ENCODE measurements around the gene MST1R. TPM values are rescaled to one million over a fixed set of nuclear protein-coding genes. Genes with fewer than 3 reads are reported as not detected.
"Not testable (repeated sequence)": the region's sequence is repeated elsewhere in the genome, so short reads cannot be mapped to it uniquely, and the experiment has no call there.

MST1R gene
- total and polyA plus RNA-seq, 2 experiments from 2014 or later: 3.7 to 3.9 TPM

- no peak overlapping the region for H2AFZ ChIP-seq
- no peak overlapping the region for H3K27ac ChIP-seq (ENCODE audit: low read depth)
- no peak overlapping the region for H3K4me3 ChIP-seq
- Mint-ChIP-seq H3K9me3 (no peaks in the 10 kb centered on the region), H3K27ac (no peak overlapping the region), H3K4me1 (peaks cover 7% of the 10 kb centered on the region; the same call in 2 of the 3 replicates), H3K36me3 (ENCODE audit: low read depth) (no peaks in the 10 kb centered on the region), H3K27me3 (ENCODE audit: insufficient read depth, low read depth, poor library complexity) (peaks cover 6% of the 10 kb centered on the region), H3K4me3 (no peak overlapping the region)
- DNase-seq (ENCODE audit: low spot score) (no peak), ATAC-seq (no peak)
- H3K4me1 ChIP-seq (ENCODE audit: insufficient read depth): peaks cover 7% of the 10 kb centered on the region; the same call in 1 of the 2 replicates
- H3K9me2 ChIP-seq (ENCODE audit: insufficient read depth): no peaks in the 10 kb centered on the region
- H3K4me2 ChIP-seq: no peak overlapping the region
- no peaks in the 10 kb centered on the region for H3K79me2 ChIP-seq (replicated peaks; ENCODE audit: insufficient read depth)
- no peaks in the 10 kb centered on the region for H3K27me3 ChIP-seq (ENCODE audit: insufficient read depth)
- no peaks in the 10 kb centered on the region for H3K36me3 ChIP-seq (ENCODE audit: insufficient read depth)
- H3F3A ChIP-seq (replicated peaks; ENCODE audit: low read depth): 0 out of 2 replicates have a peak, but pooled peaks cover 5% of the 10 kb centered on the region
- no peaks in the 10 kb centered on the region for H4K20me1 ChIP-seq (replicated peaks; ENCODE audit: insufficient read depth)
- TF ChIP-seq ZNF114 (CRISPR knock-in tag; IDR thresholded peaks at IDR 0.05) (no peak), EZH2phosphoT487 (IDR thresholded peaks at IDR 0.05; ENCODE audit: unreplicated experiment) (no peak), POLR2AphosphoS5 (IDR thresholded peaks at IDR 0.05; ENCODE audit: low read depth) (no peak), ETS1 (IDR thresholded peaks at IDR 0.05) (no peak), CTCF (conservative IDR thresholded peaks at IDR 0.05; ENCODE audit: low read depth in 2 of 2) (no peak), NANOG (IDR thresholded peaks at IDR 0.05; ENCODE audit: borderline replicate concordance) (no peak), JUNB (IDR thresholded peaks at IDR 0.05; ENCODE audit: unreplicated experiment) (no peak), ZNF331 (CRISPR knock-in tag; IDR thresholded peaks at IDR 0.05; ENCODE audit: low read depth) (no peak), EZH2 (IDR thresholded peaks at IDR 0.05; ENCODE audit: low read depth, unreplicated experiment) (no peak), STAT1 (IDR thresholded peaks at IDR 0.05; ENCODE audit: unreplicated experiment) (no peak)
- TF ChIP-seq, protein P1, sequence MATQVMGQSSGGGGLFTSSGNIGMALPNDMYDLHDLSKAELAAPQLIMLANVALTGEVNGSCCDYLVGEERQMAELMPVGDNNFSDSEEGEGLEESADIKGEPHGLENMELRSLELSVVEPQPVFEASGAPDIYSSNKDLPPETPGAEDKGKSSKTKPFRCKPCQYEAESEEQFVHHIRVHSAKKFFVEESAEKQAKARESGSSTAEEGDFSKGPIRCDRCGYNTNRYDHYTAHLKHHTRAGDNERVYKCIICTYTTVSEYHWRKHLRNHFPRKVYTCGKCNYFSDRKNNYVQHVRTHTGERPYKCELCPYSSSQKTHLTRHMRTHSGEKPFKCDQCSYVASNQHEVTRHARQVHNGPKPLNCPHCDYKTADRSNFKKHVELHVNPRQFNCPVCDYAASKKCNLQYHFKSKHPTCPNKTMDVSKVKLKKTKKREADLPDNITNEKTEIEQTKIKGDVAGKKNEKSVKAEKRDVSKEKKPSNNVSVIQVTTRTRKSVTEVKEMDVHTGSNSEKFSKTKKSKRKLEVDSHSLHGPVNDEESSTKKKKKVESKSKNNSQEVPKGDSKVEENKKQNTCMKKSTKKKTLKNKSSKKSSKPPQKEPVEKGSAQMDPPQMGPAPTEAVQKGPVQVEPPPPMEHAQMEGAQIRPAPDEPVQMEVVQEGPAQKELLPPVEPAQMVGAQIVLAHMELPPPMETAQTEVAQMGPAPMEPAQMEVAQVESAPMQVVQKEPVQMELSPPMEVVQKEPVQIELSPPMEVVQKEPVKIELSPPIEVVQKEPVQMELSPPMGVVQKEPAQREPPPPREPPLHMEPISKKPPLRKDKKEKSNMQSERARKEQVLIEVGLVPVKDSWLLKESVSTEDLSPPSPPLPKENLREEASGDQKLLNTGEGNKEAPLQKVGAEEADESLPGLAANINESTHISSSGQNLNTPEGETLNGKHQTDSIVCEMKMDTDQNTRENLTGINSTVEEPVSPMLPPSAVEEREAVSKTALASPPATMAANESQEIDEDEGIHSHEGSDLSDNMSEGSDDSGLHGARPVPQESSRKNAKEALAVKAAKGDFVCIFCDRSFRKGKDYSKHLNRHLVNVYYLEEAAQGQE (IDR thresholded peaks at IDR 0.05; ENCODE audit: unreplicated experiment): no peak
Observed at GRCh38 chr3:49924683-49925082, 21.0 kb upstream of the MST1R start.

GRCh38 chr3:49917806-49918590 lies 14.3 kb upstream of the MST1R start:
- not testable (repeated sequence) for ATAC-seq; H3K4me3 ChIP-seq; H3K27me3 Mint-ChIP-seq (ENCODE audit: insufficient read depth, low read depth, poor library complexity); H3K9me2 ChIP-seq (ENCODE audit: insufficient read depth); H3K9me3 Mint-ChIP-seq; H2AFZ ChIP-seq; H3K36me3 Mint-ChIP-seq (ENCODE audit: low read depth); DNase-seq (ENCODE audit: low spot score); H3F3A ChIP-seq (replicated peaks; ENCODE audit: low read depth); H3K4me1 ChIP-seq (ENCODE audit: insufficient read depth); H4K20me1 ChIP-seq (replicated peaks; ENCODE audit: insufficient read depth); H3K79me2 ChIP-seq (replicated peaks; ENCODE audit: insufficient read depth); H3K36me3 ChIP-seq (ENCODE audit: insufficient read depth); H3K4me2 ChIP-seq; H3K27me3 ChIP-seq (ENCODE audit: insufficient read depth); H3K27ac ChIP-seq (ENCODE audit: low read depth); H3K4me1 Mint-ChIP-seq; H3K4me3 Mint-ChIP-seq; H3K27ac Mint-ChIP-seq
